ENCODE measurements around the gene RAB11FIP3.

The RAB11FIP3 gene

DNA sequence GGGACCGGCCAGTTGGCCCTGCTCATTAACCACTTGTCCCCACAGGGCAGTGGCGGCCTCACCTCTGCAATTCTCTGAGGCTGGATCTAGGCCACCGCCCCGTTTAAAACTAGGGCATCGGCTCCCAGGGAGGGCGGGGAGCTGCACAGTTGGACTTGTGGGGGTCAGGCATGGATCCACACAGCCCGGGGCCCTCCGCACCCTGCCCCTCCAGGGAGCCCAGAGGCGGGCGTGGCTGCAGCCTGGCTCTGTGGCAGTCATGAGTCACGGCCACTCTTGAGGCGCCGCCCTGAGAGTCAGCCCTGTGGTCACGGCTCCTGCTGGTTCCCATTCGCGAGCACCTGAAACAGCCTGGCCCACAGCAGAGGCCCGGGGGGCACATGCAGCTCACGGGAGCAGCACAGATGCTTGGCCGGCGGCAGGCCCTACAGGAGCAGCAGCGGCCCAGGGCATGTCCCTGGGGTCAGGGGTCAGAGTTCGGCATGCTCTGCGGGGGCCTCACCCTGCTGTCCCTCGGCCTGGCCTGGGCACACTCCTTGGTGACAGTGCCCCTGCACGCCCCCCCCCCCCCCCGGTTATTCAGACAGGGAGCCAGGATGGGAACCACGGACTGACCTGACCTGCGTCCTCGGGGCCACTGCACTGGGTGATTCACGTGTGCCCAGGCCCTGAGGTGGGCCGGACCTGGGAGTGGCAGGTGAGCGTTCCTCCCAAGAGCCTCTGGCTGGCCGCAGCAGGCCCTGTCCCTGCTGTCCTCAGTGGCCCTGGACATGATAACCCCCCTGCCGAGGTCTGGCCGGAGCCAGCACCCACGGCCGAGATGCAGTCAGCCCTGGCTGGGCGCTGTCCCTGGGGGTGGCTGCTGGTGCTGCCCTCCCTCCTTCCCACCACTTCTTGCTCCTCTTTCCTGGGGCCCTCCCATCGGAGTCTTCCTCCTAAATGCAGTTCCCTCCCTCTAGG is 110.3 kb downstream of the RAB11FIP3 start:
- no peak overlapping the region for H3K4me3 Mint-ChIP-seq
- H3K27ac Mint-ChIP-seq = no peak overlapping the region
- DNase-seq (ENCODE audit: low spot score in 2 of 2) (no peak), ATAC-seq (ENCODE audit: low read depth) (no peak)
- H3K27me3 Mint-ChIP-seq = no peaks in the 10 kb centered on the region
- H3K9me3 Mint-ChIP-seq = no peaks in the 10 kb centered on the region
- no peaks in the 10 kb centered on the region for H3K36me3 Mint-ChIP-seq
- no peaks in the 10 kb centered on the region for H3K4me1 Mint-ChIP-seq

GRCh38 chr16:536746-537145 is 111.3 kb downstream of the RAB11FIP3 start:
- no peak for ATAC-seq (ENCODE audit: low read depth)
- no peak for DNase-seq (ENCODE audit: low spot score in 2 of 2)
- no peak overlapping the region for H3K27ac Mint-ChIP-seq
- H3K4me3 Mint-ChIP-seq = no peak overlapping the region
- H3K4me1 Mint-ChIP-seq = no peaks in the 10 kb centered on the region
- no peaks in the 10 kb centered on the region for H3K36me3 Mint-ChIP-seq
- H3K27me3 Mint-ChIP-seq = no peaks in the 10 kb centered on the region
- no peaks in the 10 kb centered on the region for H3K9me3 Mint-ChIP-seq

GRCh38 chr16:537415-538335 is 112.2 kb downstream of the RAB11FIP3 start:
- Mint-ChIP-seq H3K36me3 (no peaks in the 10 kb centered on the region), H3K9me3 (no peaks in the 10 kb centered on the region), H3K4me3 (no peak overlapping the region), H3K27me3 (no peaks in the 10 kb centered on the region), H3K27ac (no peak overlapping the region), H3K4me1 (no peaks in the 10 kb centered on the region)
- no peak for DNase-seq (ENCODE audit: low spot score in 2 of 2)
- ATAC-seq (ENCODE audit: low read depth) = no peak

DNA sequence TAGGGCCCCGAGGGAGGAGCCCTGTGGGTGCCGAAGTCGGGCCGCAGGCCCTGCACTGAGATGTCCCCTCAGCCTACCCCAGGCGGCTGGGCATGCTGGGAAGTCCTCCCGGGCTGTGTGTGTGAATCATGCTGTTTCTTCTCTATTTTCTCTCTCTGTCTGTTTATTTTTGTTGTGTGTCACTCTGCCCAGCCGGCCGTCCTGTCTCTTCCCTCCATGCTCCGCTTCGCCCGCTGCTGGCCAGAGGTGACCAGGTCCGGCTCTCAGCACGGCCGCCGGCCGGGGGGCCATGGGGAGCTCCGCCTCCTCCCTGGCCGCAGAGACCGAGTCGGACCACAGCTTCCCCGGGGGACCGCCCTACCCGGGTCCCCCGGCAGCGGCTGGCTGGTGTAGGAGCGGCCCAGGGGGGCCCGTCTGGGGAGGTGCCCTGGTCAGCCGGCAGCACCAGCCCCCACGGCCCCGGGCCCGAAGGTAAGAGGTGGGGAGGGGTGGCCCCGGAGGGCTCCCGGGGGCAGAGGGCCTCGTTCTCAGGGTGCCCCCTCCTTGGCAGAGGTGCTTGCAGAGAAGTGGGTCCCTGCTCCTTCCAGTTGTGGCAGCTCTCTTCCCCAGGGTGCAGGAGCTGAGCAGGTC is 114.6 kb downstream of the RAB11FIP3 start:
- Mint-ChIP-seq H3K27me3 (no peaks in the 10 kb centered on the region), H3K27ac (no peak overlapping the region)
- no peak for ATAC-seq (ENCODE audit: low read depth)

DNA sequence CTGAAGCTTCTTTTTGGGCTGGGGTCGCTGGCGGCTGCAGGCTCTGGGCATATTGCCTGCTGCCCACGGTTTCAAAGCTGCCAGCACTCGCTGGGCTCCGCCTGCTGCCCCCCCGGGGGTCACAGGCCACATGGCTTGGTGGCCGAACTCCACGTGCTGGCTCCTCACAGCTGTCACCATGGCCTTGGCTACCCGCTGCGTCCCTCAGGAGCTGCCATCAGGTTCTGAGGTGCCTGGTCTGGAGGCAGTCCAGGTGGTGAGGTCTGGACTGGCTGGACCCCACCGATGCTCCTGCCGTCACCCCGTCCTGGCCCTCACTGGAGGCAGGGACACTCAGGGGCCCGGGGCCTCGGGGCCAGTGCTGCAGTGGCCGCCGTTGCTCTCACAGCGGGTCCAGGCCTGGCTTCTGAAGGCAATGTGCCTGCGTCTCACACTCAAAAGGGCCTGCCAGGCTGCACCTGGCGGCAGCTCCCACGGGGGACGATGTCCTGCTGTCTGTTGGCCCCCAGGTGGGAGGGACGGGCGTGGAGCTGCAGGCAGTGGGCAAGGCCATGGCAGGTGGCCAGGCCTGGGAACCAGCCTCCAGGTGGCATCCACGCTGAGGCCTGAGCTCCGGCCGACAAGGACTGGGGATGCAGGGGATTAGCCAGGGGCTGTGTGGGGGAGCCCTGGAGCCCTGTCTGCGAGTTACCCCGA is 115.3 kb downstream of the RAB11FIP3 start:
- Mint-ChIP-seq H3K27me3 (no peaks in the 10 kb centered on the region), H3K36me3 (no peaks in the 10 kb centered on the region), H3K9me3 (no peaks in the 10 kb centered on the region), H3K4me1 (peaks cover 4% of the 10 kb centered on the region), H3K27ac (no peak overlapping the region), H3K4me3 (no peak overlapping the region)
- DNase-seq (ENCODE audit: low spot score in 2 of 2) = no peak
- no peak for ATAC-seq (ENCODE audit: low read depth)

More for the DNA sequence above, 114.6 kb downstream of the RAB11FIP3 start:
- no peaks in the 10 kb centered on the region for H3K36me3 Mint-ChIP-seq
- no peak for DNase-seq (ENCODE audit: low spot score in 2 of 2)
- no peaks in the 10 kb centered on the region for H3K9me3 Mint-ChIP-seq
- peaks cover 3% of the 10 kb centered on the region for H3K4me1 Mint-ChIP-seq
- H3K4me3 Mint-ChIP-seq = no peak overlapping the region

- DNase-seq (ENCODE audit: low spot score in 2 of 2) (no peak), ATAC-seq (ENCODE audit: low read depth) (no peak)
- no peak overlapping the region for H3K27ac Mint-ChIP-seq
- no peak overlapping the region for H3K4me3 Mint-ChIP-seq
- no peaks in the 10 kb centered on the region for H3K36me3 Mint-ChIP-seq
- no peaks in the 10 kb centered on the region for H3K9me3 Mint-ChIP-seq
- peaks cover 4% of the 10 kb centered on the region for H3K4me1 Mint-ChIP-seq
- H3K27me3 Mint-ChIP-seq = no peaks in the 10 kb centered on the region
Measured at GRCh38 chr16:543301-544164, 118.1 kb downstream of the RAB11FIP3 start.

DNA sequence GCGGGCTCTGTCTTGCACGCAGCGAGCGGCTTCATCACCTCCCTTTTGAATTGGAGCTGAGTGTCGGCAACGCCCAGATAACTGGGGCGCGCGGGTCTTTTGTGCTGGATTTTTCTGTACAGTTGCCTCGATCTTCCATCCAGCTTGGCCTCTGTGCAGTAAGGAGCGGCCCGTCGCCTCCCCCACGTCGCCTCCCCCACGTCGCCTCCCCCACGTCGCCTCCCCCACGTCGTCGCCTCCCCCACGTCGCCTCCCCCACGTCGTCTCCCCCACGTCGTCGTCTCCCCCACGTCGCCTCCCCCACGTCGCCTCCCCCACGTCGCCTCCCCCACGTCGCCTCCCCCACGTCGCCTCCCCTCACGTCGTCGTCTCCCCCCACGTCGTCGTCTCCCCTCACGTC is 119.1 kb downstream of the RAB11FIP3 start:
- ATAC-seq (ENCODE audit: low read depth) (no peak), DNase-seq (ENCODE audit: low spot score in 2 of 2) (no peak)
- H3K4me1 Mint-ChIP-seq = peaks cover 4% of the 10 kb centered on the region
- no peak overlapping the region for H3K4me3 Mint-ChIP-seq
- no peaks in the 10 kb centered on the region for H3K27me3 Mint-ChIP-seq
- no peaks in the 10 kb centered on the region for H3K36me3 Mint-ChIP-seq
- no peaks in the 10 kb centered on the region for H3K9me3 Mint-ChIP-seq
- H3K27ac Mint-ChIP-seq = no peak overlapping the region

DNA sequence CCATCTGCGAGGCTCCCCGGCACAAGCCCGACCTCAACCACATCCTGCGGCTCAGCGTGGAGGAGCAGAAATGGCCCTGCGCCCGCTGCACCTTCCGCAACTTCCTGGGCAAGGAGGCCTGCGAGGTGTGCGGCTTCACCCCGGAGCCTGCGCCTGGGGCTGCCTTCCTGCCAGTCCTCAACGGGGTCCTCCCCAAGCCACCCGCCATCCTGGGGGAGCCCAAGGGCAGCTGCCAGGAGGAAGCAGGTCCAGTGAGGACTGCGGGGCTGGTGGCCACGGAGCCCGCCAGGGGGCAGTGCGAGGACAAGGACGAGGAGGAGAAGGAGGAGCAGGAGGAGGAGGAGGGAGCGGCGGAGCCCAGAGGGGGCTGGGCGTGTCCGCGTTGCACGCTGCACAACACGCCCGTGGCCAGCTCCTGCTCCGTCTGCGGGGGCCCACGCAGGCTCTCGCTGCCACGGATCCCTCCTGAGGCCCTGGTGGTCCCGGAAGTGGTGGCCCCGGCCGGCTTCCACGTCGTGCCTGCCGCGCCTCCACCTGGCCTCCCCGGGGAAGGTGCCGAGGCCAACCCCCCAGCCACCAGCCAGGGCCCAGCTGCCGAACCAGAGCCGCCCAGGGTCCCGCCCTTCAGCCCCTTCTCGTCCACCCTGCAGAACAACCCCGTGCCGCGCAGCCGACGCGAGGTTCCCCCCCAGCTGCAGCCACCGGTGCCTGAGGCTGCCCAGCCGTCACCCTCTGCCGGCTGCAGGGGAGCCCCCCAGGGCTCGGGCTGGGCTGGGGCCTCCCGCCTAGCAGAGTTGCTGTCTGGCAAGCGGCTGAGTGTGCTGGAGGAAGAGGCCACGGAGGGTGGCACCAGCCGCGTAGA is 121.7 kb downstream of the RAB11FIP3 start:
- ATAC-seq (ENCODE audit: low read depth) (peak; percentile 72), DNase-seq (ENCODE audit: low spot score in 2 of 2) (no peak)
- Mint-ChIP-seq H3K27ac (no peak overlapping the region), H3K9me3 (no peaks in the 10 kb centered on the region), H3K36me3 (no peaks in the 10 kb centered on the region), H3K4me1 (peaks cover 4% of the 10 kb centered on the region), H3K4me3 (peak overlapping the region; percentile 9), H3K27me3 (no peaks in the 10 kb centered on the region)

DNA sequence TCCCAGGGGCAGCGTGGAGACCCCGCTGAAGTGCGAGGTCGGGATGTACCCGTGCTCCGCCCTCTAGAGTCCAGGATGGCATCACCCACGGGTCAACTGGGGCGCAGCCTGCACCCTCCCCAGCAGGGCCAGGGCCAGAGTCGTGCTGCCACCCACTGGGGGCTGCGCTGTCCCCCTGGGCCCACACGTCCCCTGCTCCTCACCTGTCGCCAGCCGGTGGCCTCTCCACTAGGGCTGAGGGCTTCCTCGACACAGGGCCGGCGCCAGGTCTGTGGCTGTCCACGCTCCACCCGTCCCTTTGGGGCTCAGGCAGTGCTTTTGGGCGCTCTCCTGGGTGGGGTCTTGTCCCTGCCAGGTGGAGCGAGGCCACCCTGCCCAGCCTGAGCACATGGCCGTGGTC is 123.1 kb downstream of the RAB11FIP3 start:
- DNase-seq (ENCODE audit: low spot score in 2 of 2) = no peak
- Mint-ChIP-seq H3K27me3 (no peaks in the 10 kb centered on the region), H3K4me1 (peaks cover 4% of the 10 kb centered on the region), H3K27ac (no peak overlapping the region), H3K9me3 (no peaks in the 10 kb centered on the region), H3K4me3 (no peak overlapping the region), H3K36me3 (no peaks in the 10 kb centered on the region)
- ATAC-seq (ENCODE audit: low read depth) = no peak

- Mint-ChIP-seq H3K27me3 (no peaks in the 10 kb centered on the region), H3K4me1 (peaks cover 3% of the 10 kb centered on the region), H3K36me3 (peaks cover 2% of the 10 kb centered on the region), H3K9me3 (no peaks in the 10 kb centered on the region), H3K4me3 (no peak overlapping the region), H3K27ac (no peak overlapping the region)
- ATAC-seq (ENCODE audit: low read depth) (no peak), DNase-seq (ENCODE audit: low spot score in 2 of 2) (no peak)
Measured at GRCh38 chr16:549544-550263, 124.3 kb downstream of the RAB11FIP3 start.

DNA sequence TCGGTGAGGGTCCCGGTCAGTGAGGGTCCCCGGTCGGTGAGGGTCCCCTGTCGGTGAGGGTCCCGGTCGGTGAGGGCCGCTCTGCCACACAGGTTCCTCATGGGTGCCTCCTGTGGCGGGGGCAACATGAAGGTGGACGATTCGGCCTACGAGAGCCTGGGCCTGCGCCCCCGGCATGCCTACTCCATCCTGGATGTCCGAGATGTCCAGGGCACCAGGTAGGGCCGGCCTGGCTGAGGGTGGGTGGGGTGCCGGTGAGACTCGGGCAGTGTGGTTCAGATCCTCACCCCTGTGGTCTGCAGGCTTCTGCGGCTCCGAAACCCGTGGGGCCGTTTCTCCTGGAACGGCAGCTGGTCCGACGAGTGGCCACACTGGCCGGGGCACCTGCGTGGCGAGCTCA is 125.8 kb downstream of the RAB11FIP3 start:
- Mint-ChIP-seq H3K27me3 (no peaks in the 10 kb centered on the region), H3K36me3 (peaks cover 2% of the 10 kb centered on the region), H3K27ac (no peak overlapping the region), H3K9me3 (no peaks in the 10 kb centered on the region), H3K4me3 (no peak overlapping the region), H3K4me1 (no peaks in the 10 kb centered on the region)
- DNase-seq (ENCODE audit: low spot score in 2 of 2) (no peak), ATAC-seq (ENCODE audit: low read depth) (no peak)

- no peak for ATAC-seq (ENCODE audit: low read depth)
- Mint-ChIP-seq H3K27me3 (no peaks in the 10 kb centered on the region), H3K4me3 (no peak overlapping the region), H3K4me1 (no peaks in the 10 kb centered on the region), H3K9me3 (no peaks in the 10 kb centered on the region), H3K27ac (no peak overlapping the region), H3K36me3 (peaks cover 2% of the 10 kb centered on the region)
- DNase-seq (ENCODE audit: low spot score in 2 of 2) = no peak
Measured at GRCh38 chr16:552171-552570, 126.7 kb downstream of the RAB11FIP3 start.
